ENCODE measurements around the gene CDK6. TPM values are rescaled to one million over a fixed set of nuclear protein-coding genes. Genes with fewer than 3 reads are reported as not detected.
A peak's percentile ranks its signal among the peaks of the same experiment; 100 is the strongest.

Gene CDK6
- total and polyA plus RNA-seq, 9 of the 15 experiments (the other 6 are each of a cell fraction or from before 2014, with no cell fraction given): 7.6 to 109 (median 44.4) TPM

DNA sequence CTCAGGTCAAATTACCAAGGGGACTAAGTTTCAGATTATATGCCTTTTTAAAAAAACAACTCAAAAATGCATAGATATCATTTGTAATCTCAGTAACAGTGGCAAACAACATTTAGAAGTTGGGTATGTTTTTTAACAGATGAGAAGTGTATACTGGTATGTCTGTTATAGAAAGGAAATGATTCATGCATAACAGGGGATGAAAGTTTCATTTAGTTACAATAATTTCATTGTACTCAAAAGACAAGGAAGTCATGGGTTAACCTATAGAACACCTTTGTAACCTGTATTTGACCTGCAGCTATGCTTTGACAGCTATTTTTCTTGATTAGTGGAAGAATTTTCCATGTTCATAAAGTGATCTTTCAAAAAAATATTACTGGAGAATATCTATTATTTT, 210.8 kb downstream of the CDK6 start:
- Histone ChIP-seq H3K9me1 (ENCODE audit: control insufficient read depth, insufficient read depth, low read length) (no peaks in the 10 kb centered on the region), H3K4me2 (ENCODE audit: insufficient read depth, low read length) (no peak overlapping the region), H3K27me3 (ENCODE audit: control insufficient read depth in 2 of 2, insufficient read depth in 2 of 2, low read length in 2 of 2) (no peaks in the 10 kb centered on the region), H2AFZ (ENCODE audit: low read depth, low read length) (no peak overlapping the region), H3K4me1 (replicated peaks in 1 of 2; ENCODE audit: control insufficient read depth in 2 of 2, insufficient read depth in 2 of 2, low read length in 2 of 2) (peaks cover 0 to 3% of the 10 kb centered on the region in 2 experiments; a peak in 1 of 5 replicates), H3K9ac (ENCODE audit: insufficient read depth in 1 of 2, low read depth in 2 of 2, low read length in 2 of 2) (no peak overlapping the region), H3K9me3 (replicated peaks; ENCODE audit: control insufficient read depth, insufficient read depth, low read depth, low read length) (no peaks in the 10 kb centered on the region), H3K27ac (ENCODE audit: extremely low read depth, low read depth, low read length) (no peak overlapping the region), H3K79me2 (ENCODE audit: control insufficient read depth, insufficient read depth, low read length) (no peaks in the 10 kb centered on the region), H4K20me1 (replicated peaks; ENCODE audit: control insufficient read depth, insufficient read depth, low read length) (no peaks in the 10 kb centered on the region), H3K36me3 (ENCODE audit: control insufficient read depth, insufficient read depth, low read length) (peaks cover 27% of the 10 kb centered on the region), H3K4me3 (no peak overlapping the region)
- intact Hi-C loops (cut with micrococcal nuclease) (loop anchor here (10.0 kb wide), 2 partner anchors 359 to 599 kb away; partner anchors contain the start of gene HEPACAM2), in situ Hi-C loops (cut with MboI) (no loop called here)
- no TSS peak for BruUV-seq (replicated peaks)
- no peak for FAIRE-seq
- ChIA-PET CTCF (ENCODE audit: low intra/inter-chr PET ratio) (no interaction called here), POLR2A (interaction anchor here (0.6 kb wide), 1 partner anchor 8 kb away, joined by 5 read pairs; no protein-coding TSS in a partner anchor)
- TF ChIP-seq ZSCAN32 (CRISPR knock-in tag; IDR thresholded peaks at IDR 0.05): no peak
- TF ChIP-seq NR4A1 (CRISPR knock-in tag; IDR thresholded peaks at IDR 0.05): no peak
- no peak for TF ChIP-seq NR4A1 (tag; IDR thresholded peaks at IDR 0.05)
- TF ChIP-seq, protein P1, sequence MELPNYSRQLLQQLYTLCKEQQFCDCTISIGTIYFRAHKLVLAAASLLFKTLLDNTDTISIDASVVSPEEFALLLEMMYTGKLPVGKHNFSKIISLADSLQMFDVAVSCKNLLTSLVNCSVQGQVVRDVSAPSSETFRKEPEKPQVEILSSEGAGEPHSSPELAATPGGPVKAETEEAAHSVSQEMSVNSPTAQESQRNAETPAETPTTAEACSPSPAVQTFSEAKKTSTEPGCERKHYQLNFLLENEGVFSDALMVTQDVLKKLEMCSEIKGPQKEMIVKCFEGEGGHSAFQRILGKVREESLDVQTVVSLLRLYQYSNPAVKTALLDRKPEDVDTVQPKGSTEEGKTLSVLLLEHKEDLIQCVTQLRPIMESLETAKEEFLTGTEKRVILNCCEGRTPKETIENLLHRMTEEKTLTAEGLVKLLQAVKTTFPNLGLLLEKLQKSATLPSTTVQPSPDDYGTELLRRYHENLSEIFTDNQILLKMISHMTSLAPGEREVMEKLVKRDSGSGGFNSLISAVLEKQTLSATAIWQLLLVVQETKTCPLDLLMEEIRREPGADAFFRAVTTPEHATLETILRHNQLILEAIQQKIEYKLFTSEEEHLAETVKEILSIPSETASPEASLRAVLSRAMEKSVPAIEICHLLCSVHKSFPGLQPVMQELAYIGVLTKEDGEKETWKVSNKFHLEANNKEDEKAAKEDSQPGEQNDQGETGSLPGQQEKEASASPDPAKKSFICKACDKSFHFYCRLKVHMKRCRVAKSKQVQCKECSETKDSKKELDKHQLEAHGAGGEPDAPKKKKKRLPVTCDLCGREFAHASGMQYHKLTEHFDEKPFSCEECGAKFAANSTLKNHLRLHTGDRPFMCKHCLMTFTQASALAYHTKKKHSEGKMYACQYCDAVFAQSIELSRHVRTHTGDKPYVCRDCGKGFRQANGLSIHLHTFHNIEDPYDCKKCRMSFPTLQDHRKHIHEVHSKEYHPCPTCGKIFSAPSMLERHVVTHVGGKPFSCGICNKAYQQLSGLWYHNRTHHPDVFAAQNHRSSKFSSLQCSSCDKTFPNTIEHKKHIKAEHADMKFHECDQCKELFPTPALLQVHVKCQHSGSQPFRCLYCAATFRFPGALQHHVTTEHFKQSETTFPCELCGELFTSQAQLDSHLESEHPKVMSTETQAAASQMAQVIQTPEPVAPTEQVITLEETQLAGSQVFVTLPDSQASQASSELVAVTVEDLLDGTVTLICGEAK (IDR thresholded peaks at IDR 0.05): no peak
- TF ChIP-seq, protein P1 (CRISPR knock-in tag; IDR thresholded peaks at IDR 0.05): no peak
- TF ChIP-seq HDAC3 (IDR thresholded peaks at IDR 0.05; ENCODE audit: borderline replicate concordance, partially characterized antibody): peak; percentile 20
- TF ChIP-seq MCM3 (IDR thresholded peaks at IDR 0.05): no peak
- no peak for TF ChIP-seq CAMTA2 (CRISPR knock-in tag; conservative IDR thresholded peaks at IDR 0.05)
- TF ChIP-seq, protein P2, sequence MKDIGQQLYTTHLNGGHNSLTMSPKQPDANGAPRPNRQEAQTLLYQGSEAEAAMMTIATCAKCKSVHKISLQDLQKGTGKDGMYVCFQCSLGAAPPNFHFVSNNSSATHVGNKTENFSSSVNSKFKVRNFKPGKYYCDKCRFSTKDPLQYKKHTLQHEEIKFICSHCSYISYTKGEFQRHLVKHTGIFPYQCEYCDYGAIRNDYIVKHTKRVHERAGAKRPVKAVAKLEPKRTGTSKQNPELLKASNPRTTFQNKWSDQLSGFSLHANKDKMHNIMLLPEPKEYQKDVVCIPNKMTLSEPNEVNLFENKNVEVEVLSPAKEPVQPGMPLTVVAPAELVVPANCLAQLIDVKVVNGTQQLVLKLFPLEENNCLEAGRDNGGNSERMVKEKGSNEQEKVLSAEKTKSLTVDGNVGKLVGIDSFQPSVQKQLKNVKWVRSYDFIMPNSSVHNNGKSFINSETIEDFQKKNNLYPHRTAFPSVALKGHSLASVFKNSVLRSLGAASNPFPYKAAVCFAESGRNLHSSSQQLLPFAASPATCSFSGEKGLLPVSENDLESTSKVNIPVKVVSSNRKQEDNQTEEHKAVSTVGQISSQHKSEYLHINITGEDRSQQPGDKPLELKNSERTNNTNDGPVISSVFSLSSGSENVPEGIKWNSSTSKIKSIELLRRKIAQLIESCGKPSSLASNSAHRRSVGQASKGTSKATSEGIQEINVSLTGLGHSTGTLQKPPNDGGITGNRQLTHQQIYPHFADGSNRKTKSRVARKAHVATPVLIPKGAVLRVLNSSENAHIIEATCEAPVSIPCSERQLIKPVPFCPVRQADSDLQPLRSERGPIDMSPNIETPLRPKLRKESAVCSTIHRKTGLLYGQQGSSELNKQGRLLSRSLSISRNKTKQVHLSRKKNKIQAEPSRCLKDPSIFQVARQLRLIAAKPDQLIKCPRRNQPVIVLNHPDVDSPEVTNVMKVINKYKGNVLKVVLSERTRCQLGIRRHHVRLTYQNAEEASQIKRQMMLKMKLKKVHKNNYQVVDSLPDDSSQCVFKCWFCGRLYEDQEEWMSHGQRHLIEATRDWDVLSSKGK (CRISPR knock-in tag; IDR thresholded peaks at IDR 0.05): no peak
- DNase-seq (ENCODE audit: extremely low read depth in 1 of 4, low spot score in 3 of 4): no peak
- ATAC-seq: no peak

Data from K562 (cell line).